SK-N-SH (cell line): ENCODE results near the gene RNF19B. TPM values are rescaled to one million over a fixed set of nuclear protein-coding genes. Genes with fewer than 3 reads are reported as not detected.

ENCODE experiments used
- CTCF ChIA-PET: fragments of 300-600, 350-600 bp; formaldehyde crosslinking; extraction: SDS; loops from one replicate; lab custom pipeline; 2021; lab: Yijun Ruan, JAX
- POLR2A ChIA-PET: fragments of 350-600 bp; sonication (Branson Sonifier 250); formaldehyde crosslinking; extraction: SDS; loops from one replicate; lab custom pipeline; 2020; ENCODE audit warnings: antibody characterized with exemption, inconsistent platforms; lab: Yijun Ruan, JAX
- DNase-seq: peaks from one replicate; pipeline ENCODE4 v3.0.0; 2012
- H2AFZ ChIP-seq: fragments of 200-600 bp; sonication (generic); 2 replicates; pipeline ENCODE4 v1.8.1; 2016; ENCODE audit warnings: antibody characterized with exemption, mild to moderate bottlenecking, low read depth
- H3F3A ChIP-seq: fragments of 200-600 bp; sonication (generic); replicated peaks from 2 replicates; pipeline ENCODE3; 2016; ENCODE audit warnings: antibody characterized with exemption, mild to moderate bottlenecking; ENCODE audit not compliant: insufficient read depth
- H3K27ac ChIP-seq, 2 experiments: fragments of 200-500 bp in 1 of 2; fragments of 200-600 bp in 1 of 2; sonication (Bioruptor generic) in 1 of 2; sonication (generic), shearing (Covaris generic) in 1 of 2; 2 replicates each; pipeline versions ENCODE4 v1.5.1 to v1.6.1; 2014 to 2016; ENCODE audit warnings: low read depth in 2 of 2, inconsistent platforms in 1 of 2, low read length in 1 of 2, mild to moderate bottlenecking in 1 of 2, mixed read lengths in 1 of 2
- H3K27me3 ChIP-seq: fragments of 200-600 bp; sonication (generic), shearing (Covaris generic); 2 replicates; pipeline ENCODE4 v1.6.1; 2016; ENCODE audit warnings: mixed run types; ENCODE audit not compliant: insufficient read depth
- H3K36me3 ChIP-seq, 2 experiments: fragments of 200-500 bp in 1 of 2; fragments of 200-600 bp in 1 of 2; sonication (Bioruptor generic) in 1 of 2; sonication (generic) in 1 of 2; replicated peaks in 1 of 2; 2 replicates each; pipeline versions ENCODE3 to v1.5.1; 2014 to 2016; ENCODE audit warnings: low read length in 1 of 2, mild to moderate bottlenecking in 1 of 2; ENCODE audit not compliant: insufficient read depth in 2 of 2, control insufficient read depth in 1 of 2
- H3K4me1 ChIP-seq, 2 experiments: fragments of 200-500 bp in 1 of 2; fragments of 200-600 bp in 1 of 2; sonication (Bioruptor generic) in 1 of 2; sonication (generic), shearing (Covaris generic) in 1 of 2; 2 replicates each; pipeline versions ENCODE4 v1.5.1 to v1.6.1; 2014 to 2016; ENCODE audit warnings: low read depth in 1 of 2, low read length in 1 of 2, mixed run types in 1 of 2; ENCODE audit not compliant: insufficient read depth in 2 of 2, control insufficient read depth in 1 of 2
- H3K4me2 ChIP-seq: fragments of 200-600 bp; sonication (generic), shearing (Covaris generic); 2 replicates; pipeline ENCODE4 v1.6.1; 2017; ENCODE audit warnings: mixed run types
- H3K4me3 ChIP-seq, 2 experiments: fragments of 200-500 bp in 1 of 2; fragments of 200-600 bp in 1 of 2; sonication (Bioruptor generic) in 1 of 2; sonication (generic), shearing (Covaris generic) in 1 of 2; 2 replicates each; pipeline versions ENCODE4 v1.5.1 to v1.8.1; 2014 to 2016; ENCODE audit warnings: low read depth in 2 of 2, inconsistent platforms in 1 of 2, low read length in 1 of 2, mild to moderate bottlenecking in 1 of 2, mixed read lengths in 1 of 2, moderate library complexity in 1 of 2
- H3K79me2 ChIP-seq: fragments of 200-600 bp; sonication (generic); 2 replicates; pipeline ENCODE4 v1.8.1; 2017; ENCODE audit warnings: mild to moderate bottlenecking; ENCODE audit not compliant: insufficient read depth
- H3K9ac ChIP-seq: fragments of 200-600 bp; sonication (generic); 2 replicates; pipeline ENCODE4 v1.6.1; 2017; ENCODE audit warnings: mixed run types
- H3K9me2 ChIP-seq: fragments of 200-600 bp; sonication (generic); 2 replicates; pipeline ENCODE4 v1.6.1; 2017; ENCODE audit warnings: mixed run types
- H3K9me3 ChIP-seq: fragments of 200-600 bp; sonication (generic); 2 replicates; pipeline ENCODE4 v1.6.1; 2017; ENCODE audit warnings: mixed run types, mild to moderate bottlenecking, moderate library complexity
- H4K20me1 ChIP-seq: fragments of 200-600 bp; sonication (generic); 2 replicates; pipeline ENCODE4 v1.6.1; 2017; ENCODE audit warnings: mild to moderate bottlenecking, mixed run types; ENCODE audit not compliant: insufficient read depth
- ELF1 ChIP-seq: IDR thresholded peaks from 2 replicates; pipeline ENCODE4 v1.4.0; 2012
- EP300 ChIP-seq, 2 experiments: IDR thresholded peaks; 2 replicates each; pipeline versions ENCODE4 v1.4.0 to v1.6.1; 2012; ENCODE audit warnings: borderline replicate concordance in 1 of 2, low read depth in 1 of 2, low read length in 1 of 2
- EZH2phosphoT487 ChIP-seq: fragments of 200-600 bp; sonication (generic); IDR thresholded peaks from 2 replicates; pipeline ENCODE4 v1.6.1; 2017; ENCODE audit warnings: low read depth, mixed run types, mild to moderate bottlenecking, antibody characterized with exemption, moderate library complexity, borderline replicate concordance
- FOSL2 ChIP-seq: IDR thresholded peaks from 2 replicates; pipeline ENCODE4 v1.4.0; 2012; ENCODE audit warnings: low read depth, mild to moderate bottlenecking, moderate library complexity, borderline replicate concordance
- FOXM1 ChIP-seq: IDR thresholded peaks from 2 replicates; pipeline ENCODE4 v1.4.0; 2012; ENCODE audit warnings: low read depth, mild to moderate bottlenecking
- GABPA ChIP-seq: IDR thresholded peaks from 2 replicates; pipeline ENCODE4 v1.4.0; 2012; ENCODE audit warnings: low read depth, mild to moderate bottlenecking
- IRF3 ChIP-seq: fragments of 150-350 bp; IDR thresholded peaks from 2 replicates; pipeline ENCODE4 v1.6.1; 2016; ENCODE audit warnings: mild to moderate bottlenecking, low read depth, low read length
- JUND ChIP-seq: IDR thresholded peaks from 2 replicates; pipeline ENCODE4 v1.4.0; 2012
- MAX ChIP-seq: IDR thresholded peaks from 2 replicates; pipeline ENCODE4 v1.4.0; 2012; ENCODE audit warnings: low read depth
- MXI1 ChIP-seq: IDR thresholded peaks from 2 replicates; pipeline ENCODE4 v1.6.1; 2012; ENCODE audit warnings: mild to moderate bottlenecking, low read depth, low read length, improper control_type of control experiment
- NFIC ChIP-seq: IDR thresholded peaks from 2 replicates; pipeline ENCODE4 v1.4.0; 2012; ENCODE audit warnings: borderline replicate concordance
- NRF1 ChIP-seq: IDR thresholded peaks from 2 replicates; pipeline ENCODE4 v1.6.1; 2012; ENCODE audit warnings: low read depth, mild to moderate bottlenecking, low read length
- PBX3 ChIP-seq: IDR thresholded peaks from 2 replicates; pipeline ENCODE4; 2012
- POLR2AphosphoS5 ChIP-seq: IDR thresholded peaks from 2 replicates; pipeline ENCODE4 v1.6.1; 2012; ENCODE audit warnings: low read depth, low read length
- REST ChIP-seq: IDR thresholded peaks from 2 replicates; pipeline ENCODE4 v1.6.1; 2012; ENCODE audit warnings: mild to moderate bottlenecking, low read depth, low read length, moderate library complexity
- RFX5 ChIP-seq: IDR thresholded peaks from 2 replicates; pipeline ENCODE4 v1.6.1; 2012; ENCODE audit warnings: mild to moderate bottlenecking, improper control_type of control experiment, low read length
- TCF12 ChIP-seq: IDR thresholded peaks from 2 replicates; pipeline ENCODE4 v1.4.0; 2012
- YY1 ChIP-seq: IDR thresholded peaks from 2 replicates; pipeline ENCODE4 v1.4.0; 2012; ENCODE audit warnings: low read depth, mild to moderate bottlenecking
- WGBS: methylation state at CpG from one replicate; pipeline ENCODE4 v1.1.6; 2017; ENCODE audit warnings: low lambda C conversion rate; 5-methylcytosine and 5-hydroxymethylcytosine counted together
- polyA plus RNA-seq, 3 experiments: library from polyadenylated mRNA; depleted of rRNA; stranded (reverse); fragments of >200 nt; gene quantifications; 2 replicates each; pipeline ENCODE4 v1.2.3, GENCODE V29; 2012

Gene RNF19B
- polyA plus RNA-seq, 1 of the 3 experiments (the other 2 are of a cell fraction) = 20.1 TPM

- Histone ChIP-seq H3F3A (peaks cover 5% of the 10 kb centered on the region), H3K27ac (peak overlapping the region; percentile 30 to 83; a peak in 3 of 4 replicates), H3K36me3 (no peaks in the 10 kb centered on the region), H3K9me3 (no peaks in the 10 kb centered on the region), H3K9ac (peak overlapping the region; percentile 58; the same call in 1 of the 2 replicates), H3K9me2 (no peaks in the 10 kb centered on the region), H3K4me2 (peak overlapping the region; percentile 30; the same call in 1 of the 2 replicates), H4K20me1 (no peaks in the 10 kb centered on the region), H2AFZ (peak overlapping the region; percentile 70), H3K4me3 (no peak overlapping the region), H3K4me1 (peaks cover 18 to 20% of the 10 kb centered on the region in 2 experiments), H3K79me2 (no peaks in the 10 kb centered on the region), H3K27me3 (no peaks in the 10 kb centered on the region)
- 32% methylated on average over 7 of the region's 8 CpGs for WGBS
- ChIA-PET CTCF (interaction anchor here (0.6 to 1.0 kb wide), 2 partner anchors 23 to 105 kb away, joined by 3 read pairs; no protein-coding TSS in a partner anchor), POLR2A (no interaction called here)
- DNase-seq = no peak
- peak; percentile 35; the same call in 1 of the 2 replicates for TF ChIP-seq FOSL2
- TF ChIP-seq ELF1 = peak; percentile 85
- no peak; the same call in 1 of the 2 replicates for TF ChIP-seq JUND
- peak in 1 of 2 experiments; percentile 25; a peak in 1 of 4 replicates for TF ChIP-seq EP300 (IDR thresholded peaks at IDR 0.05; ENCODE audit: borderline replicate concordance in 1 of 2, low read depth in 1 of 2, low read length in 1 of 2)
- TF ChIP-seq PBX3 = peak; percentile 29
- no peak for TF ChIP-seq NRF1
- TF ChIP-seq POLR2AphosphoS5 = peak; percentile 53; the same call in 1 of the 2 replicates
- 0 out of 2 replicates have a peak, but pooled peaks have one; percentile 6 for TF ChIP-seq REST
- peak; percentile 80 for TF ChIP-seq NFIC
- no peak for TF ChIP-seq FOXM1
- no peak for TF ChIP-seq EZH2phosphoT487
- peak; percentile 76 for TF ChIP-seq RFX5
- no peak for TF ChIP-seq IRF3
- peak; percentile 49; the same call in 1 of the 2 replicates for TF ChIP-seq TCF12
- TF ChIP-seq GABPA = peak; percentile 40
- TF ChIP-seq MXI1 = no peak
- TF ChIP-seq YY1 = no peak
- TF ChIP-seq MAX = peak; percentile 48
Observed at GRCh38 chr1:32981003-32981901, 16.6 kb upstream of the RNF19B start.
